GM12878 (cell line): ENCODE data around the gene TRAF2. TPM values are rescaled to one million over a fixed set of nuclear protein-coding genes. Genes with fewer than 3 reads are reported as not detected.

Source experiments
- BACH1 ChIP-seq: fragments of 450-650 bp; IDR thresholded peaks from 2 replicates; pipeline ENCODE4 v1.6.1; 2017; ENCODE audit warnings: mild to moderate bottlenecking, borderline replicate concordance
- FOXK2 ChIP-seq: fragments of 450-650 bp; IDR thresholded peaks from 2 replicates; pipeline ENCODE4 v1.6.1; 2017; ENCODE audit warnings: mild to moderate bottlenecking, moderate library complexity
- IRF5 ChIP-seq: fragments of 450-650 bp; IDR thresholded peaks from 2 replicates; pipeline ENCODE4 v1.6.1; 2017; ENCODE audit warnings: borderline replicate concordance
- MTA2 ChIP-seq: fragments of 450-650 bp; IDR thresholded peaks from 2 replicates; pipeline ENCODE4 v1.6.1; 2016; ENCODE audit warnings: low read depth, mild to moderate bottlenecking, moderate library complexity
- POLR2AphosphoS5 ChIP-seq: IDR thresholded peaks from 2 replicates; pipeline ENCODE4 v1.6.1; 2011; ENCODE audit warnings: mild to moderate bottlenecking, low read length, inconsistent platforms
- RAD21 ChIP-seq: IDR thresholded peaks from 2 replicates; pipeline ENCODE4 v1.6.1; 2011; ENCODE audit warnings: mild to moderate bottlenecking, low read depth, low read length, moderate library complexity; ENCODE audit not compliant: insufficient read depth
- RAD51 ChIP-seq: fragments of 450-650 bp; IDR thresholded peaks from 2 replicates; pipeline ENCODE4 v1.6.1; 2016; ENCODE audit warnings: moderate library complexity, mild to moderate bottlenecking, inconsistent platforms
- RBBP5 ChIP-seq: fragments of 200-600 bp; sonication (generic); conservative IDR thresholded peaks from 2 replicates; pipeline ENCODE4 v1.6.1; 2016
- RELA ChIP-seq: fragments of 450-650 bp; IDR thresholded peaks from 2 replicates; pipeline ENCODE4 v1.8.0; 2014; ENCODE audit warnings: borderline replicate concordance; ENCODE audit not compliant: partially characterized antibody
- SIN3A ChIP-seq: IDR thresholded peaks from 2 replicates; pipeline ENCODE4 v1.6.1; 2012; ENCODE audit warnings: low read depth, low read length, improper control_type of control experiment
- TCF7 ChIP-seq: IDR thresholded peaks from 2 replicates; pipeline ENCODE4 v1.6.1; 2014; ENCODE audit warnings: antibody characterized with exemption, borderline replicate concordance
- USF1 ChIP-seq: IDR thresholded peaks from 2 replicates; pipeline ENCODE4 v1.6.1; 2011; ENCODE audit warnings: borderline replicate concordance, low read depth, mild to moderate bottlenecking, moderate library complexity, mixed read lengths, low read length; ENCODE audit not compliant: insufficient read depth; ENCODE audit errors: extremely low read length
- WRNIP1 ChIP-seq: IDR thresholded peaks from 2 replicates; pipeline ENCODE4 v1.6.1; 2011; ENCODE audit warnings: low read depth, low read length, improper control_type of control experiment, borderline replicate concordance
- polyA plus RNA-seq, 11 experiments: library from polyadenylated mRNA; depleted of rRNA in 4 of 11; unstranded in 6 of 11; stranded (reverse) in 5 of 11; fragments of >200 nt; fragmentation: Nextera tagmentation in 4 of 11; fragmentation: Illumina TruSeq in 1 of 11; extraction: Ambion mirVana in 4 of 11; extraction: Trizol in 1 of 11; gene quantifications; 1 replicate in 1 of 11; 2 replicates in 10 of 11; pipeline versions ENCODE4 v1.2.1 to v1.2.3, GENCODE V29; 2011 to 2016; ENCODE audit warnings: inconsistent platforms in 2 of 11, missing spikeins in 2 of 11, low read depth in 1 of 11
- total RNA-seq, 4 experiments: library from RNA; depleted of rRNA in 3 of 4; stranded (reverse); fragments of >200 nt in 3 of 4; fragmentation: Illumina TruSeq in 1 of 4; extraction: Trizol in 1 of 4; gene quantifications; 2 replicates each; pipeline versions ENCODE4 v1.2.1 to v1.2.3, GENCODE V29; 2013 to 2021
- TF ChIP-seq, protein P1 (sequence below): IDR thresholded peaks from 2 replicates; pipeline ENCODE4 v1.6.1; 2012; ENCODE audit warnings: mild to moderate bottlenecking, low read depth, low read length
- TF ChIP-seq, protein P2 (sequence below): fragments of 450-650 bp; IDR thresholded peaks from 2 replicates; pipeline ENCODE4 v1.6.1; 2018; ENCODE audit warnings: borderline replicate concordance, mild to moderate bottlenecking; ENCODE audit not compliant: partially characterized antibody
- TF ChIP-seq, protein P3 (sequence below): fragments of 450-650 bp; IDR thresholded peaks from 2 replicates; pipeline ENCODE4 v1.6.1; 2017; ENCODE audit warnings: mild to moderate bottlenecking, moderate library complexity

Gene TRAF2
- total and polyA plus RNA-seq, 10 of the 15 experiments (the other 5 are each of a cell fraction or from before 2014, with no cell fraction given): 0.34 to 39.5 (median 18.7) TPM

DNA sequence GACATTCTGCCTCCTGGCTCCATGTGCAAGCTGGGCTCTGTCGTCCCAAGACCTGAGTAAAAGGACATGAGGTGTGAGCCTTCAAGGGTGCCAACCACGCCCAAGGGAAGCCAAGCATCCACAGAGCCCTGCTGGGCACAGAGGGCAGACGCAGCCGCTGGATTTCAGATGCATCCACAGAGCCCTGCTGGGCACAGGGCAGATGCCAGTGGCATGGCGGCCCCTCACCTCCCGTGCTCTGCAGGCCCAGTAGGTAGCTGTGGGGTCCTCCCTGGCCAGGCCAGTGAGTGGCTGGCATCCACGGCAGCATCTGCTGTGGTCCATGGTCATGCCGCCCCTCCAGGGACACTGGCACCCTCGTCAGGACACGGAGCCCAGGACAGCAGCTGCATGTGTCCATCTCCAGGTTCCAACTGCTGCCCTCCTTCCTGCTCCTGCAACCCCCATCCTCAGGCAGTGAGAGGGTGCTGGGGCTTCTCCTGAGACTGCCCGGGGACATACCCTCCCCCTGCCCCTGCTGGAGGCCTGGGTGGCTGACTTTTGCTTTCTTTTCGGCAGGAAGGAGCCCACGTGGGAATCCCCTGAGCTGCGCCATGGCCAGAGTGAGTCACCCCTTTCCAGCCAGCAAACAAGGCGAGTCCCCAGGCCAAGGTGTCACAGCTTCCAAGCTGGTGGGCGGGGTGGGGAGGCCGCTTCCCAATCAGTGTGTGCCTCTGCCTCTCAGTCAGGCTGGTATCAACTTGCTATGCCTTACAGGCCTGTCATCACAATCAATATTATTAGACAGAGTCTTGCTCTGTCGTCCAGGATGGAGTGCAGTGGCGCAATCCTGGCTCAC is 4.0 kb upstream of the TRAF2 start (continued):
- no peak for TF ChIP-seq IRF5
- TF ChIP-seq WRNIP1: no peak
- TF ChIP-seq BACH1: 0 out of 2 replicates have a peak, but pooled peaks have one; percentile 50
- TF ChIP-seq MTA2: no peak; the same call in 1 of the 2 replicates
- TF ChIP-seq USF1: peak; percentile 58
- TF ChIP-seq RAD21: no peak
- TF ChIP-seq, protein P1, sequence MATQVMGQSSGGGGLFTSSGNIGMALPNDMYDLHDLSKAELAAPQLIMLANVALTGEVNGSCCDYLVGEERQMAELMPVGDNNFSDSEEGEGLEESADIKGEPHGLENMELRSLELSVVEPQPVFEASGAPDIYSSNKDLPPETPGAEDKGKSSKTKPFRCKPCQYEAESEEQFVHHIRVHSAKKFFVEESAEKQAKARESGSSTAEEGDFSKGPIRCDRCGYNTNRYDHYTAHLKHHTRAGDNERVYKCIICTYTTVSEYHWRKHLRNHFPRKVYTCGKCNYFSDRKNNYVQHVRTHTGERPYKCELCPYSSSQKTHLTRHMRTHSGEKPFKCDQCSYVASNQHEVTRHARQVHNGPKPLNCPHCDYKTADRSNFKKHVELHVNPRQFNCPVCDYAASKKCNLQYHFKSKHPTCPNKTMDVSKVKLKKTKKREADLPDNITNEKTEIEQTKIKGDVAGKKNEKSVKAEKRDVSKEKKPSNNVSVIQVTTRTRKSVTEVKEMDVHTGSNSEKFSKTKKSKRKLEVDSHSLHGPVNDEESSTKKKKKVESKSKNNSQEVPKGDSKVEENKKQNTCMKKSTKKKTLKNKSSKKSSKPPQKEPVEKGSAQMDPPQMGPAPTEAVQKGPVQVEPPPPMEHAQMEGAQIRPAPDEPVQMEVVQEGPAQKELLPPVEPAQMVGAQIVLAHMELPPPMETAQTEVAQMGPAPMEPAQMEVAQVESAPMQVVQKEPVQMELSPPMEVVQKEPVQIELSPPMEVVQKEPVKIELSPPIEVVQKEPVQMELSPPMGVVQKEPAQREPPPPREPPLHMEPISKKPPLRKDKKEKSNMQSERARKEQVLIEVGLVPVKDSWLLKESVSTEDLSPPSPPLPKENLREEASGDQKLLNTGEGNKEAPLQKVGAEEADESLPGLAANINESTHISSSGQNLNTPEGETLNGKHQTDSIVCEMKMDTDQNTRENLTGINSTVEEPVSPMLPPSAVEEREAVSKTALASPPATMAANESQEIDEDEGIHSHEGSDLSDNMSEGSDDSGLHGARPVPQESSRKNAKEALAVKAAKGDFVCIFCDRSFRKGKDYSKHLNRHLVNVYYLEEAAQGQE: no peak
- no peak; the same call in 1 of the 2 replicates for TF ChIP-seq POLR2AphosphoS5
- TF ChIP-seq RBBP5: no peak
- TF ChIP-seq RELA: peak; percentile 95
- TF ChIP-seq FOXK2: no peak
- TF ChIP-seq TCF7: no peak
- TF ChIP-seq, protein P2, sequence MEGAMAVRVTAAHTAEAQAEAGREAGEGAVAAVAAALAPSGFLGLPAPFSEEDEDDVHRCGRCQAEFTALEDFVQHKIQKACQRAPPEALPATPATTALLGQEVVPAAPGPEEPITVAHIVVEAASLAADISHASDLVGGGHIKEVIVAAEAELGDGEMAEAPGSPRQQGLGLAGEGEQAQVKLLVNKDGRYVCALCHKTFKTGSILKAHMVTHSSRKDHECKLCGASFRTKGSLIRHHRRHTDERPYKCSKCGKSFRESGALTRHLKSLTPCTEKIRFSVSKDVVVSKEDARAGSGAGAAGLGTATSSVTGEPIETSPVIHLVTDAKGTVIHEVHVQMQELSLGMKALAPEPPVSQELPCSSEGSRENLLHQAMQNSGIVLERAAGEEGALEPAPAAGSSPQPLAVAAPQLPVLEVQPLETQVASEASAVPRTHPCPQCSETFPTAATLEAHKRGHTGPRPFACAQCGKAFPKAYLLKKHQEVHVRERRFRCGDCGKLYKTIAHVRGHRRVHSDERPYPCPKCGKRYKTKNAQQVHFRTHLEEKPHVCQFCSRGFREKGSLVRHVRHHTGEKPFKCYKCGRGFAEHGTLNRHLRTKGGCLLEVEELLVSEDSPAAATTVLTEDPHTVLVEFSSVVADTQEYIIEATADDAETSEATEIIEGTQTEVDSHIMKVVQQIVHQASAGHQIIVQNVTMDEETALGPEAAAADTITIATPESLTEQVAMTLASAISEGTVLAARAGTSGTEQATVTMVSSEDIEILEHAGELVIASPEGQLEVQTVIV: no peak
- TF ChIP-seq, protein P3, sequence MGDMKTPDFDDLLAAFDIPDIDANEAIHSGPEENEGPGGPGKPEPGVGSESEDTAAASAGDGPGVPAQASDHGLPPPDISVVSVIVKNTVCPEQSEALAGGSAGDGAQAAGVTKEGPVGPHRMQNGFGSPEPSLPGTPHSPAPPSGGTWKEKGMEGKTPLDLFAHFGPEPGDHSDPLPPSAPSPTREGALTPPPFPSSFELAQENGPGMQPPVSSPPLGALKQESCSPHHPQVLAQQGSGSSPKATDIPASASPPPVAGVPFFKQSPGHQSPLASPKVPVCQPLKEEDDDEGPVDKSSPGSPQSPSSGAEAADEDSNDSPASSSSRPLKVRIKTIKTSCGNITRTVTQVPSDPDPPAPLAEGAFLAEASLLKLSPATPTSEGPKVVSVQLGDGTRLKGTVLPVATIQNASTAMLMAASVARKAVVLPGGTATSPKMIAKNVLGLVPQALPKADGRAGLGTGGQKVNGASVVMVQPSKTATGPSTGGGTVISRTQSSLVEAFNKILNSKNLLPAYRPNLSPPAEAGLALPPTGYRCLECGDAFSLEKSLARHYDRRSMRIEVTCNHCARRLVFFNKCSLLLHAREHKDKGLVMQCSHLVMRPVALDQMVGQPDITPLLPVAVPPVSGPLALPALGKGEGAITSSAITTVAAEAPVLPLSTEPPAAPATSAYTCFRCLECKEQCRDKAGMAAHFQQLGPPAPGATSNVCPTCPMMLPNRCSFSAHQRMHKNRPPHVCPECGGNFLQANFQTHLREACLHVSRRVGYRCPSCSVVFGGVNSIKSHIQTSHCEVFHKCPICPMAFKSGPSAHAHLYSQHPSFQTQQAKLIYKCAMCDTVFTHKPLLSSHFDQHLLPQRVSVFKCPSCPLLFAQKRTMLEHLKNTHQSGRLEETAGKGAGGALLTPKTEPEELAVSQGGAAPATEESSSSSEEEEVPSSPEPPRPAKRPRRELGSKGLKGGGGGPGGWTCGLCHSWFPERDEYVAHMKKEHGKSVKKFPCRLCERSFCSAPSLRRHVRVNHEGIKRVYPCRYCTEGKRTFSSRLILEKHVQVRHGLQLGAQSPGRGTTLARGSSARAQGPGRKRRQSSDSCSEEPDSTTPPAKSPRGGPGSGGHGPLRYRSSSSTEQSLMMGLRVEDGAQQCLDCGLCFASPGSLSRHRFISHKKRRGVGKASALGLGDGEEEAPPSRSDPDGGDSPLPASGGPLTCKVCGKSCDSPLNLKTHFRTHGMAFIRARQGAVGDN: peak; percentile 39; the same call in 1 of the 2 replicates
- TF ChIP-seq RAD51: peak; percentile 52; the same call in 1 of the 2 replicates
- TF ChIP-seq SIN3A: peak; percentile 68; the same call in 1 of the 2 replicates
